OCI-LY7 (cell line): ENCODE results near the gene PHLDA3.

Experiments used
- CTCF ChIP-seq: fragments of 200-600 bp; sonication (generic); conservative IDR thresholded peaks from 2 replicates; pipeline ENCODE4 v1.5.1; 2014; ENCODE audit warnings: mild to moderate bottlenecking, antibody characterized with exemption, low read length, moderate library complexity, mixed read lengths
- EZH2phosphoT487 ChIP-seq: fragments of 200-600 bp; sonication (generic); IDR thresholded peaks from 2 replicates; pipeline ENCODE4 v1.6.1; 2018; ENCODE audit warnings: low read depth, borderline replicate concordance, mild to moderate bottlenecking, mixed run types, antibody characterized with exemption, low read length, moderate library complexity, mixed read lengths

GRCh38 chr1:201427963-201428362 is 41.0 kb downstream of the PHLDA3 start:
- TF ChIP-seq CTCF (no peak), EZH2phosphoT487 (no peak)
